Keratinocyte (primary cell): ENCODE measurements around the gene FRMD6. TPM values are rescaled to one million over a fixed set of nuclear protein-coding genes. Genes with fewer than 3 reads are reported as not detected.

Experiments
- DNase-seq: peaks from one replicate; pipeline ENCODE4 v3.0.0-alpha.2; 2011; ENCODE audit warnings: low read depth, missing footprints, low spot score
- FAIRE-seq: peaks from 2 replicates; lab custom pipeline; 2011; peaks lifted over from hg19 to GRCh38; lab: Jason Lieb, UNC
- H2AFZ ChIP-seq: 2 replicates; pipeline ENCODE4 v1.6.0; 2012; ENCODE audit warnings: low read length, control low read depth, inconsistent platforms; ENCODE audit not compliant: control insufficient read depth
- H3K27ac ChIP-seq: 2 replicates; pipeline ENCODE4 v1.5.1; 2011; ENCODE audit warnings: low read length; ENCODE audit not compliant: control insufficient read depth, insufficient read depth
- H3K27me3 ChIP-seq: 3 replicates; pipeline ENCODE4 v1.6.0; 2011; ENCODE audit warnings: low read length; ENCODE audit not compliant: control insufficient read depth, insufficient read depth; ENCODE audit errors: extremely low read depth
- H3K36me3 ChIP-seq, 2 experiments: 2 replicates in 1 of 2; 3 replicates in 1 of 2; pipeline ENCODE4 v1.5.1; 2011; ENCODE audit warnings: low read length in 2 of 2, mild to moderate bottlenecking in 1 of 2; ENCODE audit not compliant: control insufficient read depth in 2 of 2, insufficient read depth in 2 of 2; ENCODE audit errors: extremely low read depth in 1 of 2
- H3K4me1 ChIP-seq: 3 replicates; pipeline ENCODE4 v1.5.1; 2011; ENCODE audit warnings: low read length; ENCODE audit not compliant: control insufficient read depth, insufficient read depth; ENCODE audit errors: extremely low read depth
- H3K4me2 ChIP-seq: 3 replicates; pipeline ENCODE4 v1.6.0; 2011; ENCODE audit warnings: low read depth, low read length; ENCODE audit not compliant: control insufficient read depth, insufficient read depth; ENCODE audit errors: extremely low read depth
- H3K4me3 ChIP-seq, 3 experiments: fragments of 200-600 bp in 1 of 3; sonication (generic) in 1 of 3; 2 replicates in 2 of 3; 3 replicates in 1 of 3; pipeline ENCODE4 v1.5.1; 2011 to 2016; ENCODE audit warnings: low read length in 3 of 3, mild to moderate bottlenecking in 3 of 3, control low read depth in 2 of 3, inconsistent platforms in 1 of 3, low read depth in 1 of 3, mixed read lengths in 1 of 3, mixed run types in 1 of 3, moderate library complexity in 1 of 3; ENCODE audit not compliant: control insufficient read depth in 2 of 3, insufficient read depth in 2 of 3; ENCODE audit errors: extremely low read depth in 1 of 3
- H3K79me2 ChIP-seq: 2 replicates; pipeline ENCODE4 v1.6.0; 2012; ENCODE audit warnings: low read length; ENCODE audit not compliant: control insufficient read depth, insufficient read depth
- H3K9ac ChIP-seq: 3 replicates; pipeline ENCODE4 v1.6.0; 2011; ENCODE audit warnings: low read length; ENCODE audit not compliant: control insufficient read depth, insufficient read depth; ENCODE audit errors: extremely low read depth
- H3K9me1 ChIP-seq: 3 replicates; pipeline ENCODE4 v1.6.0; 2011; ENCODE audit warnings: low read length; ENCODE audit not compliant: control insufficient read depth, insufficient read depth; ENCODE audit errors: extremely low read depth
- H3K9me3 ChIP-seq: 2 replicates; pipeline ENCODE4 v1.5.1; 2012; ENCODE audit warnings: low read depth, low read length; ENCODE audit not compliant: control insufficient read depth
- H4K20me1 ChIP-seq: 3 replicates; pipeline ENCODE4 v1.6.0; 2011; ENCODE audit warnings: low read length; ENCODE audit not compliant: control insufficient read depth, insufficient read depth; ENCODE audit errors: extremely low read depth
- EZH2 ChIP-seq: IDR thresholded peaks from one replicate; pipeline ENCODE4 v1.6.1; 2012; ENCODE audit warnings: inconsistent platforms, mild to moderate bottlenecking, low read length, moderate library complexity
- dilution Hi-C: fragments of 300-500 bp; cut with MboI; formaldehyde crosslinking; loops from one replicate; pipeline ENCODE4 v1.7.0; 2020; ENCODE audit warnings: low sequenced_read_pairs; ENCODE audit not compliant: extremely low pct_ligation_motif_present
- polyA plus RNA-seq, 5 experiments: library from polyadenylated mRNA; depleted of rRNA in 3 of 5; stranded (reverse) in 3 of 5; stranded (forward) in 1 of 5; unstranded in 1 of 5; fragments of >200 nt; gene quantifications; 1 replicate in 1 of 5; 2 replicates in 3 of 5; 3 replicates in 1 of 5; pipeline versions ENCODE4 v1.2.1 to v1.2.3, GENCODE V29; 2011 to 2012; ENCODE audit warnings: missing spikeins in 2 of 5, low read depth in 1 of 5, low replicate concordance in 1 of 5
- TF ChIP-seq, protein P1 (sequence below), 3 experiments: IDR thresholded peaks in 1 of 3; conservative IDR thresholded peaks in 1 of 3; optimal IDR thresholded peaks in 1 of 3; 2 replicates in 2 of 3; 3 replicates in 1 of 3; pipeline versions ENCODE3 to v1.5.1; 2011; ENCODE audit warnings: low read length in 3 of 3, mild to moderate bottlenecking in 3 of 3, moderate library complexity in 2 of 3, control low read depth in 1 of 3, inconsistent platforms in 1 of 3; ENCODE audit not compliant: insufficient read depth in 2 of 3; ENCODE audit errors: extremely low read depth in 1 of 3

Gene FRMD6
- polyA plus RNA-seq, 1 donor (not counting 4 experiments of a cell fraction or from before 2014, with no cell fraction given) = 120 TPM

- dilution Hi-C loops = no loop called here
- peaks cover 37 to 48% of the 10 kb centered on the region in 2 experiments for H3K36me3 ChIP-seq
- no peak overlapping the region for H3K4me2 ChIP-seq
- H3K9me3 ChIP-seq = no peaks in the 10 kb centered on the region
- H2AFZ ChIP-seq = no peak overlapping the region
- no peak overlapping the region for H3K27ac ChIP-seq
- no peaks in the 10 kb centered on the region for H3K79me2 ChIP-seq
- no peaks in the 10 kb centered on the region for H4K20me1 ChIP-seq
- H3K4me1 ChIP-seq = no peaks in the 10 kb centered on the region
- no peak for TF ChIP-seq EZH2
- TF ChIP-seq, protein P1, sequence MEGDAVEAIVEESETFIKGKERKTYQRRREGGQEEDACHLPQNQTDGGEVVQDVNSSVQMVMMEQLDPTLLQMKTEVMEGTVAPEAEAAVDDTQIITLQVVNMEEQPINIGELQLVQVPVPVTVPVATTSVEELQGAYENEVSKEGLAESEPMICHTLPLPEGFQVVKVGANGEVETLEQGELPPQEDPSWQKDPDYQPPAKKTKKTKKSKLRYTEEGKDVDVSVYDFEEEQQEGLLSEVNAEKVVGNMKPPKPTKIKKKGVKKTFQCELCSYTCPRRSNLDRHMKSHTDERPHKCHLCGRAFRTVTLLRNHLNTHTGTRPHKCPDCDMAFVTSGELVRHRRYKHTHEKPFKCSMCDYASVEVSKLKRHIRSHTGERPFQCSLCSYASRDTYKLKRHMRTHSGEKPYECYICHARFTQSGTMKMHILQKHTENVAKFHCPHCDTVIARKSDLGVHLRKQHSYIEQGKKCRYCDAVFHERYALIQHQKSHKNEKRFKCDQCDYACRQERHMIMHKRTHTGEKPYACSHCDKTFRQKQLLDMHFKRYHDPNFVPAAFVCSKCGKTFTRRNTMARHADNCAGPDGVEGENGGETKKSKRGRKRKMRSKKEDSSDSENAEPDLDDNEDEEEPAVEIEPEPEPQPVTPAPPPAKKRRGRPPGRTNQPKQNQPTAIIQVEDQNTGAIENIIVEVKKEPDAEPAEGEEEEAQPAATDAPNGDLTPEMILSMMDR (optimal IDR thresholded peaks at IDR 0.05 in 1 of 3, IDR thresholded peaks at IDR 0.05 in 1 of 3, conservative IDR thresholded peaks at IDR 0.05 in 1 of 3; ENCODE audit: extremely low read depth in 1 of 3, insufficient read depth in 2 of 3, low read length in 3 of 3) = no peak
- H3K9ac ChIP-seq = no peak overlapping the region
- DNase-seq (no peak), FAIRE-seq (no peak)
- H3K9me1 ChIP-seq = no peaks in the 10 kb centered on the region
- H3K27me3 ChIP-seq = no peaks in the 10 kb centered on the region
- no peak overlapping the region for H3K4me3 ChIP-seq
Measured at GRCh38 chr14:51716610-51717009, 64.9 kb downstream of the FRMD6 start.

DNA sequence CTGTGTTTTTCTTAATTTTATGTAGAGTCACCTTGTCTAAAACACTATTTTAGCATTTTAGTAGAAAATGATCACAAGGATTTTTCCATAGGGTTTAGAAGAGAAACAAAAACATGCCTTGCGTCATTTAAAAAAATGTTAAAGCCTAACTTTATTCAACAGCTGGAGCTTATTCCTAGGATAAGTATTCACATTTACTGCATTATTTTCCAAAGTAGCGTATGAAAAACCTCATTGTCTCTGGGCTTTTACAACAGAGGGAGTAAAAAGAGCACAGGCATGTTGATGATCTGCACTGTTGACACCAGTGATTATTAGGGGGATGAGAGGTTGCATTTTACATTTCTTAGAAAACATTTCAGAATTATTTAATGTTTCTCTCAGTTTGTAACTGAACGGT lies 66.1 kb downstream of the FRMD6 start:
- DNase-seq (no peak), FAIRE-seq (no peak)
- dilution Hi-C loops = no loop called here
- Histone ChIP-seq H3K79me2 (no peaks in the 10 kb centered on the region), H3K4me2 (no peak overlapping the region), H3K27ac (no peak overlapping the region), H3K9me1 (no peaks in the 10 kb centered on the region), H2AFZ (no peak overlapping the region), H3K9me3 (no peaks in the 10 kb centered on the region), H3K4me1 (no peaks in the 10 kb centered on the region), H3K9ac (no peak overlapping the region), H4K20me1 (no peaks in the 10 kb centered on the region), H3K4me3 (no peak overlapping the region), H3K27me3 (no peaks in the 10 kb centered on the region), H3K36me3 (peaks cover 42 to 56% of the 10 kb centered on the region in 2 experiments)
- TF ChIP-seq, protein P1 (optimal IDR thresholded peaks at IDR 0.05 in 1 of 3, IDR thresholded peaks at IDR 0.05 in 1 of 3, conservative IDR thresholded peaks at IDR 0.05 in 1 of 3; ENCODE audit: extremely low read depth in 1 of 3, insufficient read depth in 2 of 3, low read length in 3 of 3) = no peak
- no peak for TF ChIP-seq EZH2
